ENCODE measurements around the gene MAN1C1. TPM values are rescaled to one million over a fixed set of nuclear protein-coding genes. Genes with fewer than 3 reads are reported as not detected.
"Not testable (repeated sequence)": the region's sequence is repeated elsewhere in the genome, so short reads cannot be mapped to it uniquely, and the experiment has no call there.

Gene MAN1C1
- total RNA-seq, 1 donor from 2014 or later: 64.7 TPM

- Mint-ChIP-seq H3K4me3 (ENCODE audit: unreplicated experiment) (no peak overlapping the region), H3K27me3 (ENCODE audit: unreplicated experiment) (no peaks in the 10 kb centered on the region), H3K4me1 (ENCODE audit: unreplicated experiment) (peaks cover 13% of the 10 kb centered on the region), H3K36me3 (ENCODE audit: unreplicated experiment) (peaks cover 9% of the 10 kb centered on the region), H3K27ac (ENCODE audit: unreplicated experiment) (peak overlapping the region; percentile 69), H3K9me3 (ENCODE audit: unreplicated experiment) (no peaks in the 10 kb centered on the region)
- TF ChIP-seq CTCF (IDR thresholded peaks at IDR 0.05): no peak
- DNase-seq (ENCODE audit: extremely low spot score, unreplicated experiment): no peak
Observed at GRCh38 chr1:25661043-25661815, 44.6 kb downstream of the MAN1C1 start.

GRCh38 chr1:25662061-25662460 is 45.5 kb downstream of the MAN1C1 start:
- H3K4me1 Mint-ChIP-seq (ENCODE audit: unreplicated experiment): peaks cover 16% of the 10 kb centered on the region
- H3K27me3 Mint-ChIP-seq (ENCODE audit: unreplicated experiment): no peaks in the 10 kb centered on the region
- TF ChIP-seq CTCF (IDR thresholded peaks at IDR 0.05): no peak
- no peaks in the 10 kb centered on the region for H3K9me3 Mint-ChIP-seq (ENCODE audit: unreplicated experiment)
- no peak for DNase-seq (ENCODE audit: extremely low spot score, unreplicated experiment)
- no peak overlapping the region for H3K27ac Mint-ChIP-seq (ENCODE audit: unreplicated experiment)
- no peak overlapping the region for H3K4me3 Mint-ChIP-seq (ENCODE audit: unreplicated experiment)
- peaks cover 9% of the 10 kb centered on the region for H3K36me3 Mint-ChIP-seq (ENCODE audit: unreplicated experiment)

GRCh38 chr1:25662959-25663358 is 46.4 kb downstream of the MAN1C1 start:
- H3K27ac Mint-ChIP-seq (ENCODE audit: unreplicated experiment); H3K36me3 Mint-ChIP-seq (ENCODE audit: unreplicated experiment); H3K9me3 Mint-ChIP-seq (ENCODE audit: unreplicated experiment); H3K4me3 Mint-ChIP-seq (ENCODE audit: unreplicated experiment); H3K27me3 Mint-ChIP-seq (ENCODE audit: unreplicated experiment); DNase-seq (ENCODE audit: extremely low spot score, unreplicated experiment): not testable (repeated sequence)
- peaks cover 20% of the 10 kb centered on the region for H3K4me1 Mint-ChIP-seq (ENCODE audit: unreplicated experiment)

GRCh38 chr1:25664357-25665199 is 48.0 kb downstream of the MAN1C1 start:
- Mint-ChIP-seq H3K27me3 (ENCODE audit: unreplicated experiment) (no peaks in the 10 kb centered on the region), H3K27ac (ENCODE audit: unreplicated experiment) (no peak overlapping the region), H3K4me1 (ENCODE audit: unreplicated experiment) (peaks cover 22% of the 10 kb centered on the region), H3K4me3 (ENCODE audit: unreplicated experiment) (no peak overlapping the region), H3K36me3 (ENCODE audit: unreplicated experiment) (peaks cover 1% of the 10 kb centered on the region), H3K9me3 (ENCODE audit: unreplicated experiment) (no peaks in the 10 kb centered on the region)
- DNase-seq (ENCODE audit: extremely low spot score, unreplicated experiment): no peak
- TF ChIP-seq CTCF (IDR thresholded peaks at IDR 0.05): no peak

- peaks cover 10% of the 10 kb centered on the region for H3K36me3 Mint-ChIP-seq (ENCODE audit: unreplicated experiment)
- H3K9me3 Mint-ChIP-seq (ENCODE audit: unreplicated experiment): no peaks in the 10 kb centered on the region
- peaks cover 15% of the 10 kb centered on the region for H3K4me1 Mint-ChIP-seq (ENCODE audit: unreplicated experiment)
- H3K27me3 Mint-ChIP-seq (ENCODE audit: unreplicated experiment): no peaks in the 10 kb centered on the region
- TF ChIP-seq CTCF (IDR thresholded peaks at IDR 0.05): no peak
- DNase-seq (ENCODE audit: extremely low spot score, unreplicated experiment): no peak
- no peak overlapping the region for H3K27ac Mint-ChIP-seq (ENCODE audit: unreplicated experiment)
- H3K4me3 Mint-ChIP-seq (ENCODE audit: unreplicated experiment): no peak overlapping the region
Observed at GRCh38 chr1:25666460-25666859, 49.9 kb downstream of the MAN1C1 start.

All from osteocyte (in vitro differentiated cells).